ENCODE data around the gene OTOP3.
"Not testable (repeated sequence)": the region's sequence is repeated elsewhere in the genome, so short reads cannot be mapped to it uniquely, and the experiment has no call there.

Gene OTOP3

DNA sequence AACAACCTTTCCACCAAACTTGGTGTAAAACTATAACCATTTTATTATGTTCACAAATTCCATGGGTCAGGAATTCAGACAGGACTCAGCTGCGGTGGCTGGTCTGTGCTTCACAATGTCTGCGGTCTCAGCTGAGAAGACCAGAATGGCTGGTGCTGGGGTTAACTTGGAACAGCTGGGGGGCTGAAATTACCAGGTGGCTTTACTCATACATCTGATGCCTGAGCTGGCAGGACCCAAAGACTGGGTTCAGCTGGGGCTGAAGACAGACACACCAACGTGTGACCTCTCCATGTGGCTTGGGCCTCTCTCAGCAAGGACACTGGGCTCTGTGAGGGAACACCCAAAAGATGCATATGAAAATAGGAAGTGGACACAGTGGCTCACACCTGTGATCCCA is 42.5 kb downstream of the OTOP3 start:
- no peaks in the 10 kb centered on the region for H3K9me3 ChIP-seq (ENCODE audit: control insufficient read depth in 2 of 2, low read length in 2 of 2)
- peak overlapping the region in 1 of 2 donors; percentile 15 for H3K9ac ChIP-seq (ENCODE audit: low read length in 2 of 2)
- H3K27ac ChIP-seq (ENCODE audit: low read length) = no peak overlapping the region
- no peak overlapping the region for H3K4me3 ChIP-seq (ENCODE audit: low read length in 2 of 2)
- no peaks in the 10 kb centered on the region for H3K36me3 ChIP-seq (ENCODE audit: control insufficient read depth in 2 of 2, insufficient read depth in 2 of 2, low read length in 2 of 2)
- no peaks in the 10 kb centered on the region for H3K27me3 ChIP-seq (ENCODE audit: control insufficient read depth in 1 of 2, insufficient read depth in 2 of 2, low read length in 2 of 2)
- H3K4me1 ChIP-seq (ENCODE audit: control insufficient read depth, insufficient read depth, low read length) = peaks cover 16% of the 10 kb centered on the region

- H3K4me3 ChIP-seq (ENCODE audit: low read length in 2 of 2) = no peak overlapping the region
- H3K27ac ChIP-seq (ENCODE audit: low read length) = no peak overlapping the region
- no peaks in the 10 kb centered on the region for H3K9me3 ChIP-seq (ENCODE audit: control insufficient read depth in 2 of 2, low read length in 2 of 2)
- no peaks in the 10 kb centered on the region for H3K36me3 ChIP-seq (ENCODE audit: control insufficient read depth in 2 of 2, insufficient read depth in 2 of 2, low read length in 2 of 2)
- H3K9ac ChIP-seq (ENCODE audit: low read length in 2 of 2) = no peak overlapping the region
- no peaks in the 10 kb centered on the region for H3K27me3 ChIP-seq (ENCODE audit: control insufficient read depth in 1 of 2, insufficient read depth in 2 of 2, low read length in 2 of 2)
- peaks cover 16% of the 10 kb centered on the region for H3K4me1 ChIP-seq (ENCODE audit: control insufficient read depth, insufficient read depth, low read length)
These were observed 43.9 kb downstream of the OTOP3 start for GRCh38 chr17:74979408-74980146.

GRCh38 chr17:74981318-74981978 is 45.8 kb downstream of the OTOP3 start:
- H3K9ac ChIP-seq (ENCODE audit: low read length in 2 of 2) = peak overlapping the region; percentile 77 to 88
- H3K27ac ChIP-seq (ENCODE audit: low read length) = peak overlapping the region; percentile 90
- no peaks in the 10 kb centered on the region for H3K36me3 ChIP-seq (ENCODE audit: control insufficient read depth in 2 of 2, insufficient read depth in 2 of 2, low read length in 2 of 2)
- peaks cover 16% of the 10 kb centered on the region for H3K4me1 ChIP-seq (ENCODE audit: control insufficient read depth, insufficient read depth, low read length)
- H3K9me3 ChIP-seq (ENCODE audit: control insufficient read depth in 2 of 2, low read length in 2 of 2) = no peaks in the 10 kb centered on the region
- peak overlapping the region; percentile 86 to 89 for H3K4me3 ChIP-seq (ENCODE audit: low read length in 2 of 2)
- H3K27me3 ChIP-seq (ENCODE audit: control insufficient read depth in 1 of 2, insufficient read depth in 2 of 2, low read length in 2 of 2) = no peaks in the 10 kb centered on the region

GRCh38 chr17:74981979-74982662 is 46.4 kb downstream of the OTOP3 start:
- H3K27ac ChIP-seq (ENCODE audit: low read length) = peak overlapping the region; percentile 90
- peaks cover 20% of the 10 kb centered on the region for H3K4me1 ChIP-seq (ENCODE audit: control insufficient read depth, insufficient read depth, low read length)
- H3K27me3 ChIP-seq (ENCODE audit: control insufficient read depth in 1 of 2, insufficient read depth in 2 of 2, low read length in 2 of 2) = no peaks in the 10 kb centered on the region
- peak overlapping the region; percentile 77 to 88 for H3K9ac ChIP-seq (ENCODE audit: low read length in 2 of 2)
- no peaks in the 10 kb centered on the region for H3K9me3 ChIP-seq (ENCODE audit: control insufficient read depth in 2 of 2, low read length in 2 of 2)
- no peaks in the 10 kb centered on the region for H3K36me3 ChIP-seq (ENCODE audit: control insufficient read depth in 2 of 2, insufficient read depth in 2 of 2, low read length in 2 of 2)
- peak overlapping the region; percentile 86 to 89 for H3K4me3 ChIP-seq (ENCODE audit: low read length in 2 of 2)

DNA sequence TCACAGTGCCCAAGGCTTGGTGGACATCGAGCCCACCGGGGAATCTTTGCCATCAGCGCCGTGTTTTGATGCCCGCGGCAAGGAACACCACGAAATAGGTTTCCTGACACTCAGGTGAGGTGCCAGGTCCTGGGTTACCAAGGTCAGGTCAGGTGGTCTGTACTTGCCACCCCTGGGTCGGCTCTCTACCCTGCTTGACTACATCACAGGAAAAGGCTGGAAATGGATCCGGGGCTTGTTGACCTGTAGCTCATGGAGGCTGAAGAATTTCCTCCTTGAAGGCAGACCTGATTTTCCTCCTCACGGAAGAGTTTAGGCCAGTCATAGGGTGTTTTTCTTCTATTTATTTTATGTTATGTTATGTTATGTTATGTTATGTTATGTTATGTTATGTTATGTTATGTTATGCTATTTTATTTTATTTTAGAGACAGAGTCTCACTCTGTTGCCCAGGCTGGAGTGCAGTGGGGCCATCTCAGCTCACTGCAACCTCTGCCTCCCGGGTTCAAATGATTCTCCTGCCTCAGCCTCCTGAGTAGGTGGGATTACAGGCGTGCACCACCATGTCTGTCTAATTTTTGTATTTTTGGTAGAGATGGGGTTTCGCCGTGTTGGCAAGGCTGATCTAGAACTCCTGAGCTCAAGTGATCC is 47.1 kb downstream of the OTOP3 start:
- H3K9me3 ChIP-seq (ENCODE audit: control insufficient read depth in 2 of 2, low read length in 2 of 2); H3K27me3 ChIP-seq (ENCODE audit: control insufficient read depth in 1 of 2, insufficient read depth in 2 of 2, low read length in 2 of 2); H3K36me3 ChIP-seq (ENCODE audit: control insufficient read depth in 2 of 2, insufficient read depth in 2 of 2, low read length in 2 of 2): not testable (repeated sequence)
- Histone ChIP-seq H3K27ac (ENCODE audit: low read length) (peak overlapping the region; percentile 90), H3K4me3 (ENCODE audit: low read length in 2 of 2) (peak overlapping the region; percentile 86 to 89), H3K4me1 (ENCODE audit: control insufficient read depth, insufficient read depth, low read length) (peaks cover 22% of the 10 kb centered on the region), H3K9ac (ENCODE audit: low read length in 2 of 2) (peak overlapping the region; percentile 77 to 88)

DNA sequence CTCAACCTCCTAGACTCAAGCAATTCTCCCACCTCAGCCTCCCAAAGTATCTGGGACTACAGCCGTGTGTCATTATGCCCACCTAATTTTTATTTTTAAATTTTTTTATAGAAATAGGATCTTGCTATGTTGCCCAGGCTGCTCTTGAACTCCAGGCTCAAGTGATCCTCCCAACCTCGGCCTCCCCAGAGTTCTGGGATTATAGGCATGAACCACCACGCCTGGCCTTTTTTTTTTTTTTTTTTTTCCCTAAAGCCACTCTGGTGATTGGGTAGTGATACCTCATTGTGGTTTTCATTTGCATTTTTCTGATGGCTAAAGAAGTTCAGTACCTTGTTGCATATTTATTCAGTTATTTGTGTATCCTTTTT is 50.5 kb downstream of the OTOP3 start:
- no peaks in the 10 kb centered on the region for H3K36me3 ChIP-seq (ENCODE audit: control insufficient read depth in 2 of 2, insufficient read depth in 2 of 2, low read length in 2 of 2)
- peaks cover 45% of the 10 kb centered on the region for H3K4me1 ChIP-seq (ENCODE audit: control insufficient read depth, insufficient read depth, low read length)
- no peak overlapping the region for H3K4me3 ChIP-seq (ENCODE audit: low read length in 2 of 2)
- no peak overlapping the region for H3K9ac ChIP-seq (ENCODE audit: low read length in 2 of 2)
- no peak overlapping the region for H3K27ac ChIP-seq (ENCODE audit: low read length)
- H3K9me3 ChIP-seq (ENCODE audit: control insufficient read depth in 2 of 2, low read length in 2 of 2) = no peaks in the 10 kb centered on the region
- H3K27me3 ChIP-seq (ENCODE audit: control insufficient read depth in 1 of 2, insufficient read depth in 2 of 2, low read length in 2 of 2) = no peaks in the 10 kb centered on the region

GRCh38 chr17:74987418-74987908 is 51.8 kb downstream of the OTOP3 start, which contains the start of gene CDR2L:
CDR2L (plus strand) TSS chr17:74987632; CDS start chr17:74988044, 412 bp downstream.
- H3K4me1 ChIP-seq (ENCODE audit: control insufficient read depth, insufficient read depth, low read length) = peaks cover 38% of the 10 kb centered on the region
- peak within 1 kb of the TSS; percentile 94 to 97 for H3K9ac ChIP-seq (ENCODE audit: low read length in 2 of 2)
- no peaks in the 10 kb centered on the region for H3K36me3 ChIP-seq (ENCODE audit: control insufficient read depth in 2 of 2, insufficient read depth in 2 of 2, low read length in 2 of 2)
- H3K27me3 ChIP-seq (ENCODE audit: control insufficient read depth in 1 of 2, insufficient read depth in 2 of 2, low read length in 2 of 2) = no peaks in the 10 kb centered on the region
- no peaks in the 10 kb centered on the region for H3K9me3 ChIP-seq (ENCODE audit: control insufficient read depth in 2 of 2, low read length in 2 of 2)
- peak within 1 kb of the TSS; percentile 89 to 95 for H3K4me3 ChIP-seq (ENCODE audit: low read length in 2 of 2)
- peak within 1 kb of the TSS; percentile 99 for H3K27ac ChIP-seq (ENCODE audit: low read length)

DNA sequence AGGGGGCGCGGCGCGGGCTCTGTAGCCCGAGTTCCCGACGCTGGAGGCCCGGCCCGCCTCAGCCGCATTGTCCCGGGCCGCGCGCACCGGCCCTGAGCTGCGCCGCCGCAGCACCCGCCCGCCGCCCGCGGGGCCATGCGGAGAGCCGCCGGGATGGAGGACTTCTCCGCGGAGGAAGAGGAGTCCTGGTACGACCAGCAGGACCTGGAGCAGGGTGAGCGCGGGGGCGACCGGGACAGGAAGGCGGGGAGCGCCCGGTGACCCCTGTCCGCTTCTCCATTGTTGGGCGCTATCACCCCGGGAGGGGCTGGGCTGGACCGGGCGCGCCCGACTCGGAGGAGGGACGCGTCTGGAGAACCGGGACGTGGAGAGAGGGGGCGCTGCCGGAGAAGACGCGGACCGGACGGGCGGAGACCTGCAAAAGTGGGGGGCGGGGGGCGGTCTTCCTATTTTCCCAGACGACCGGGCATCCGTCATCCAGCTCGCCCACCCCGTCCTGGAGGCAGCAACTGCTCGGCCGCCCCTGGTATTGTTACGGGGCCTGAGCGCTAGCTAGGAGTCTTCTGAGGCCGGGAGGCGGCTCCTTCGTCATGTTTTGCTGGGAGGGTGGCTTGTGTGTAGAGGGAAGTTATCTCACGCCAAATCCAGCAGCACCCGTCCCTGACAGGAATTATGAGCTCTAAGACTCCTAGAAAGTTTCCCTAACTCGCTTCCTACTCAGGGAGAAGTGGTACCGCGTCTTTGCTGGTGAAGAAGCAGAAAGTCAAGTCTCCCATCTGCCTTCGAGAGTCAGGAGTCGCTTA is 52.4 kb downstream of the OTOP3 start:
- peak overlapping the region; percentile 99 for H3K27ac ChIP-seq (ENCODE audit: low read length)
- H3K4me1 ChIP-seq (ENCODE audit: control insufficient read depth, insufficient read depth, low read length) = peaks cover 41% of the 10 kb centered on the region
- H3K9me3 ChIP-seq (ENCODE audit: control insufficient read depth in 2 of 2, low read length in 2 of 2) = no peaks in the 10 kb centered on the region
- H3K36me3 ChIP-seq (ENCODE audit: control insufficient read depth in 2 of 2, insufficient read depth in 2 of 2, low read length in 2 of 2) = no peaks in the 10 kb centered on the region
- peak overlapping the region; percentile 94 to 97 for H3K9ac ChIP-seq (ENCODE audit: low read length in 2 of 2)
- no peaks in the 10 kb centered on the region for H3K27me3 ChIP-seq (ENCODE audit: control insufficient read depth in 1 of 2, insufficient read depth in 2 of 2, low read length in 2 of 2)
- peak overlapping the region; percentile 89 to 95 for H3K4me3 ChIP-seq (ENCODE audit: low read length in 2 of 2)

DNA sequence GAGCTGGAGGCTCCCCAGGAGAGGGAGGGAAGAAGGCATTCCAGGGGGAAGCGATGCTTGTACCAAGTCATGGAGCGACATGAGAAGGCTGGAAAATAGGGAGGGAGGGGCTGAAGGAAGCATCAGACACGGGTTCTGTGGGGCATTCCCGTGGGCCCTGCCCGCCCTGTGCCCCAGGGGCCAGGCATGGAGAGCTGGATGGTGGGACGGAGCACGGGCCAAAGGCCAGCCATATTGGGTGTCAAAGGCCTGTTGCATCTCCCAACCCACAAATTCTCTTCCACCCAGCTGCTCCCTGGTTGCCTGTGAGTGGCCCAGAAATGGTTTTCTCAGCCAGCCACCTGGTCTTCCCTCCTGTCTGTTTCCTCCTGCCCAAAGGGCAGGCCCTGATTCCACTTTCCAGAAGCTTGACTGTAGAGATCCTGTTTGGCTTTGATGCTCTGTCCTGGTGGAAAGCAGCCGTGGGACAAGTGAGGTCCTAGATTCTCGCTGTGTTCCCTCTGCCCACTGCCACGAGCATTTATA is 54.9 kb downstream of the OTOP3 start:
- H3K9ac ChIP-seq (ENCODE audit: low read length in 2 of 2) = no peak overlapping the region
- no peaks in the 10 kb centered on the region for H3K27me3 ChIP-seq (ENCODE audit: control insufficient read depth in 1 of 2, insufficient read depth in 2 of 2, low read length in 2 of 2)
- H3K4me3 ChIP-seq (ENCODE audit: low read length in 2 of 2) = peak overlapping the region in 1 of 2 donors; percentile 15
- H3K4me1 ChIP-seq (ENCODE audit: control insufficient read depth, insufficient read depth, low read length) = peaks cover 41% of the 10 kb centered on the region
- H3K27ac ChIP-seq (ENCODE audit: low read length) = peak overlapping the region; percentile 53
- H3K36me3 ChIP-seq (ENCODE audit: control insufficient read depth in 2 of 2, insufficient read depth in 2 of 2, low read length in 2 of 2) = no peaks in the 10 kb centered on the region
- H3K9me3 ChIP-seq (ENCODE audit: control insufficient read depth in 2 of 2, low read length in 2 of 2) = no peaks in the 10 kb centered on the region
